Amygdala (tissue), 56 donors: Measurements from ENCODE around the gene CACNG4.
"Not testable (repeated sequence)": the region's sequence is repeated elsewhere in the genome, so short reads cannot be mapped to it uniquely, and the experiment has no call there.

Experiments used
- DNase-seq, 56 donors: peaks; one replicate each; lab custom pipeline; 2025; lab: John Stamatoyannopoulos, UW

The CACNG4 gene

GRCh38 chr17:66959641-66960375, 4.7 kb upstream of the CACNG4 start:
- no peak for DNase-seq

- no peak for DNase-seq
Measured at GRCh38 chr17:66960613-66961012, 3.9 kb upstream of the CACNG4 start.

- no peak for DNase-seq
Measured at GRCh38 chr17:66963521-66963908, 992 bp upstream of the CACNG4 start.

- peak in 34 of 56 donors; percentile 10 to 70 (median 37) for DNase-seq
Measured at GRCh38 chr17:66964930-66965800, 658 bp downstream of the CACNG4 start.

- peak in 1 of 56 donors; percentile 12 for DNase-seq
Measured at GRCh38 chr17:66965801-66966262, 1.3 kb downstream of the CACNG4 start.

GRCh38 chr17:66966298-66966697, 1.8 kb downstream of the CACNG4 start:
- DNase-seq = no peak

- DNase-seq = peak in 1 of 56 donors; percentile 16
Measured at GRCh38 chr17:66966704-66967418, 2.4 kb downstream of the CACNG4 start.

- no peak for DNase-seq
Measured at GRCh38 chr17:66967837-66968543, 3.5 kb downstream of the CACNG4 start.

- DNase-seq = no peak
Measured at GRCh38 chr17:66968916-66969315, 4.4 kb downstream of the CACNG4 start.

GRCh38 chr17:66970140-66970539, 5.6 kb downstream of the CACNG4 start:
- DNase-seq = no peak

- DNase-seq = no peak
Measured at GRCh38 chr17:66970797-66971196, 6.3 kb downstream of the CACNG4 start.

- DNase-seq = no peak
Measured at GRCh38 chr17:66971264-66971663, 6.8 kb downstream of the CACNG4 start.

GRCh38 chr17:66971730-66972441, 7.4 kb downstream of the CACNG4 start:
- DNase-seq = no peak

GRCh38 chr17:66972442-66972830, 7.9 kb downstream of the CACNG4 start:
- DNase-seq = not testable (repeated sequence)

- DNase-seq = no peak
Measured at GRCh38 chr17:66975188-66975587, 10.7 kb downstream of the CACNG4 start.

- DNase-seq = peak in 6 of 56 donors; percentile 15 to 23 (median 20)
Measured at GRCh38 chr17:66975614-66976378, 11.3 kb downstream of the CACNG4 start.

- DNase-seq = no peak
Measured at GRCh38 chr17:66976379-66976663, 11.8 kb downstream of the CACNG4 start.

- peak in 5 of 56 donors; percentile 15 to 35 (median 22) for DNase-seq
Measured at GRCh38 chr17:66976781-66977201, 12.3 kb downstream of the CACNG4 start.

GRCh38 chr17:66978514-66979061, 14.1 kb downstream of the CACNG4 start:
- DNase-seq = peak in 25 of 56 donors; percentile 7 to 63 (median 29)
